NCI-H2171 (cell line): ENCODE measurements around the gene WDR33.

ENCODE experiments used
- DNase-seq: peaks from one replicate; lab custom pipeline; 2025; lab: John Stamatoyannopoulos, UW

WDR33 gene

DNA sequence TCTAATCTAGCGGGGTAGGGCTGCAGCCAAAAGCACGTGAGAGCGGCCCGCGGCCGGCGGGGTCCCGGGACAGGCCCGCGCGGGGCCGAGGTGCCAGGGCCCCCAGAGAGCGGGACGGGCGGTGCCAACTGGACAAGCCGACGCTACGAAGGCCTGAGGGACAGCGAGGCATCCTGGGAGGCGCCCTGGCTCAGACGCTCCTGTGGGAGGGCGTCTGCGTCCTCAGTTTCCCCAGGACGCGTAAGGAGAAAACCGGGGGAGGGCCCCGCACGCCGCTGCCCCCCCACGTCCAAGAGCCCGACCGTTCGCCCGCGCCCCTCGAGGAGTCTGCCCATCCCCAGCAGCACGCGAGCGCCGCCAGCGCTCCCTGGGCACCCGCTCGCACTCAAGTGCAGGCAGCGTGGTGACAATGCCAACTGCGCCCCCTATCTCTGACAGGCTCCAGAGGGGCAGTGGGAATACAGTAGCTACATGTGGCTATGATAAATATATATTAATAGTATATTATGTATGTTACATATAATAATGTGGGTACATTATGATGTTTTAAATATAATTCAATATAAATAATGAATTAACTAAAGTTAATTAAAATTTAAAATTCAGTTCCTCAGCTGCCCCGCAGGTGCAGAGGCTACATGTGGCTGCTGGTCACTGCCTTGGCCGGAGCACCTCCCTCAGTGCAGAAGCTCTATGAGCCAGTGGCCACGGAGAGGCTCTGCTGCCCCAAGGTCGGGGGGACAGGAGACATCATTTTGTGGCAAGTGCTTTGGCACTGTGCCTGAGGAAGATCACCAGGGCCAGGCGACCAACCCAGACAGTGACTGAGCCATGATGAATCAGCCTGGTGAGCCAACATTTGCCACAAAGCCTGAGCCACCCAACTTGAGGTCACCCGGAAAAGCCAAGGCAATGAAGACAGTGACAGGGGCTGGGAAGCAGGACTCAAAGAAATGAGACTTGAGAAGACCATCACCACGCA lies 115.2 kb downstream of the WDR33 start:
- DNase-seq = no peak

DNA sequence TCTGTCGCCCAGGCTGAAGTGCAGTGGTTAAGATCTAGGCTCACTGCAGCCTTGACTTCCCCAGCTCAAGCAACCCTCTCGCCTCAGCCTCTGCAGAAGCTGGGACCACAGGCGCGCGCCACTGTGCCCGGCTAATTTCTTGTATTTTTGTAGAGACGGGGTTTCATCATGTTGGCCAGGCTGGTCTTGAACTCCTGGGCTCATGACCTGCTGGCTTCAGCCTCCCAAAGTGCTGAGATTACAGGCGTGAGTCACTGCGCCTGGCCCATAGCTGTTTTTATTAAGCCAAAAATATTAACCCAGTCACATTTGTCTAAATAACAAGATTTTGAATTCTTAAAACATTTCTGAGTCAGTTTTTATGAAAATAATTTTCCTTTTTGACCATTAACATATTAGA lies 116.0 kb downstream of the WDR33 start:
- DNase-seq = no peak

DNA sequence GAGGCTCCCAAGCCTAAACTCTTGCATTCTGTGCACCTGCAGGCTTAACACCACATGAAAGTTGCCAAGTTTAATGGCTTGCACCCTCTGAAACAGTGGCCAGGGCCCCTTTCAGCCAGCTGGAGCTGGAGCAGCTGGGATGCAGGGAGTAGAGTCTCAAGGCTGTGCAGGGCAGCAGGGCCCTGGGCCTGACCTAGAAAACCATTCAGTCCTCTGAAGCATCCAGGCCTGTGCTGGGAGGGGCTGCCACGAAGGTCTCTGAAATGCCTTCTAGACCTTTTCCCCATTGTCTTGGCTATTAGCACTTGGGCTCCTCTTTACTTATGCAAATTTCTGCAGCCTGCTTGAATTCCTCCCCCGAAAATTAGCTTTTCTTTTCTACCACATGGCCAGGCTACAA lies 120.3 kb downstream of the WDR33 start:
- DNase-seq = no peak

DNA sequence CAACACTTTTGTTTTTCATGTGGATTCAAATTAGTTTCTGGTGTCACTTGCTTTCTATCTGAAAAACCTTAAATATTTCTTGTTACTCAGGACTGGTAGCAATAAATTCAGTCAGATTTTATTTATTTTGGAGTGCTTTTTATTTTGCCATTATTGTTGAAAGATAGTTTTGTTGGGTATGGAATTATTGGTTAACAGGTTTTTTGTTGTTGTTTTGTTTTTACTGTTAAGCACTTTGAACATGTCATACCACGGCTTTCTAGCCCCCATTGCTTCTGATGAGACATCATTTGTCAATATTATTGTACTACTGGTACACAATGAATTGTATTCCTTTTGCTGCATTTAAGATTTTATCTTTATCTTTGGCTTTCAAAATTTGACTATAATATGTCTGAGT lies 122.6 kb downstream of the WDR33 start:
- no peak for DNase-seq

DNA sequence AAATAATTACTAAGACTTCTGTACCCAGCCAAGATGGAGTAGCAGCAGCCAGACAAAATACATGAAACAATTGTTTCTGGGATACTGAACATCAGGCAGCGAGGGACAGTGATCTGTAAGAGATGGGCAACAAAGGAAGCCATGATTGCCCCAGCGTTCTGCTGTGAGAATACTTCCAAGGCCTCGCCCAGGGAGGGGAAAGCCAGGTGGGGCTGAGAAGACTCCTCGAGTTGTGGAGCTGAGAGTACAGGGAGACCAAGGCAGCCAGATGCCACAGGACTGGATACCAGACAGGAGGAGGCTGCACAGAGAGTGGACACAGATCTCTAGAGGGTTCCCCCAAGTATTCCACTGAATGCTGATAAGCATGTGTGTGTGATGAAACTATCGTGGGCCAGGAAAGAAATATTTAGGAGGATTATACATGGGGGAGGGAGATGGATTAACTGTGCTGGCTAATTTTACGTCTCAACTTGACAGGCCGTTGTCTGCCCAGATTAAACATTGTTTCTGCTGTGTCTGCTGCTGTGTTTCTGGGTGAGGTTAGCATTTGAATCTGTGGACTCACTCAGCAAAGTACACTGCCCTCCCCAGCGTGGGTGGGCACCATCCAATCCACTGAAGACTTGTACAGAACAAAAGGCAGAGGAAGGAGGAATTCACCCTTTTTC lies 125.4 kb downstream of the WDR33 start:
- no peak for DNase-seq

DNA sequence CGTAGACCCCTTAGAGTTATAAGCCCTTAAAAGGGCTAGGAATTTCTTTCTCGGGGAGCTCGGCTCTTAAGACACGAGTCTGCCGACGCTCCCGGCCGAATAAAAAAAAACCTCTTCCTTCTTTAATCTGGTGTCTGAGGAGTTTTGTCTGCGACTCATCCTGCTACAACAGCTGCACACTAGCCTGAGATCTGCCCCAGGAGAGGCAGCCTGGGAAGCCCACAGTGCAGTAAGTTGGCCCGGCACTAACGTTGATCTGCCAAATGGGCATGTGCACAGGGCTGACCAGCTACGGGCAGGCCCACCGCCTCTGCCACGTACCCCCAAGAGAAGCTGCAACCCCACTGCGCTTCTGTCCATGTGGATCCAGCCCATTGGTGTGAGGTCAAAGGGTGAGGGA lies 127.2 kb downstream of the WDR33 start:
- no peak for DNase-seq

DNA sequence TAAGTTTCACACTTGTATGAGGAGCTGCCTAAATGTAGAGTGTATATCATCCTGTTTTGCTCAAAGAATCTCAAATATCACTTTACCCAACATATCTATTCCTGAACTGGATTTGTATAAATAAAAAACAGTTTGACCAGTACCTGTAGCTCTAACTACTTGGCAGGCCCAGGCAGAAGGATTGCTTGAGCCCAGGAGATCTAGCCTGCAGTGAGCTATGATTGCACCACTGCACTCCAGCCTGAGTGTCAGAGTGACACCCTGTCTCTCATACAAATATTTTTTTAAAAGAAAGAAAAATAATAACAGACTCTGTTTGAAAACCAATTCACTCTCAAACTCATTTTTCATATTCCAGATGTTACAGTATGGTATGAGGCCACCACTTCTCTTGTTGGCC lies 127.9 kb downstream of the WDR33 start:
- no peak for DNase-seq

DNA sequence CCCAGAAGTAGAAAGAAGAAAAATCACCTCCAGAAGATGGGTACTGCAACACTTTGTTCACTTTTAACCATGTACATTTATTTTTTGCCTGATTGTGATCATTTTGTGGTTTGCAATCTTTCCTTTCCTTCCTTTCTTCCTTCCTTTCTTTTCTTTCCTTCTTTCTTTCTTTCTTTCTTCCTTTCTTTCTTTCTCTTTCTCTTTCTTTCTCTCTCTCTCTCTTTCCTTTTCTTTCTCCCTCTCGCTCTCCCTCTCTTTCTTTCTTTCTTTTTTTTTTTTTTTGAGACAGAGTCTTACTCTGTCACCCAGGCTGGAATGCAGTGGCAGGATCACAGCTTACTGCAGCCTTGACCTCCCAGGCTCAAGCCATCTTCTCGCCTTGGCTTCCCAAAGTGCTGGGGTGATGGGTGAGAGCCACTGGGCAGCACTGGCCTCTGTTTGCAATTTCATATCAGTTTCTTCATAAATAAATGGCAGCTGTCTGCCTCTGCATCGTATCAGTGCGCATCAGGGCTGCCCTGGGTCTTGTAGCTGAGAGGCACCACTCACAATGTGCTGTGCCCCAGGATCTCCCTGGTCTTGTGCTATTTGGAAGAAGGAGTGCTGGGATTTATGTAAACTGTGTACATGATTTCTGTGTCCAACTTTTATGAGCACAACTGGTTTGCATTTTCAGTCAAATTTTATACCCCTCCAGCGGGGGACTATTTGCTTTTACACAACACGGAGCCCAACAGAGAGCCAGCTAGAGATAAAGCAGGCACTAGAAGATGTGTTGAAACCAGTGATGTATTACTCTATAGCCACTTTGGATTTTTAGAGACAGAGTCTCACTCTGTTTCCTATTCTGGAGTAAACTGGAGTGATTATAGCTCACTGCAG lies 128.8 kb downstream of the WDR33 start:
- no peak for DNase-seq

DNA sequence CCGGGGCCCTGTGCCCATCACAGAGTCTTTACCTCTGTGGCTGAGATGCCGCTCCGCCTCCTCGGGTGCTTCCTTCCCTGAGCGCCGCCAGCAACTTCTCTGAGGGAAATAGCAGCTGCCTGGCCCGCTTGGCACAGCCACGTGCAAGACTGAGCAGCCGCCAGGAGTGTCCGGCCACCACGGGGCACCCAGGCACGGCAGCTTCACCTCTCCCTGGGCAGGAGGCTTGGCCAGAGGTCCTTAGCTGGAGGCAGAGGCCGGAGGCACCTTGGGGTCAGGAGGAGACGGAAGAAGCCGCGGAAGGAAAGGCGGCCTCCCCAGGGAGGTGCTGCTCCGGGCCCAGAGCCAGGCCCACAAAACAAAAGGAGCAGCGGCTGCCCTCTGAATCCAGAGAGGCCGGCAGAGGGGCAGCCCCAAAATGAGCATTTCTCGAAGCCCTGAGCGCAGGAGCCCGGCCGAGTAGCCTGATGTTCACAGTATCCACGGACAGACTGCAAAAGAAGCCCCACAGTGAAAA lies 129.6 kb downstream of the WDR33 start:
- no peak for DNase-seq

DNA sequence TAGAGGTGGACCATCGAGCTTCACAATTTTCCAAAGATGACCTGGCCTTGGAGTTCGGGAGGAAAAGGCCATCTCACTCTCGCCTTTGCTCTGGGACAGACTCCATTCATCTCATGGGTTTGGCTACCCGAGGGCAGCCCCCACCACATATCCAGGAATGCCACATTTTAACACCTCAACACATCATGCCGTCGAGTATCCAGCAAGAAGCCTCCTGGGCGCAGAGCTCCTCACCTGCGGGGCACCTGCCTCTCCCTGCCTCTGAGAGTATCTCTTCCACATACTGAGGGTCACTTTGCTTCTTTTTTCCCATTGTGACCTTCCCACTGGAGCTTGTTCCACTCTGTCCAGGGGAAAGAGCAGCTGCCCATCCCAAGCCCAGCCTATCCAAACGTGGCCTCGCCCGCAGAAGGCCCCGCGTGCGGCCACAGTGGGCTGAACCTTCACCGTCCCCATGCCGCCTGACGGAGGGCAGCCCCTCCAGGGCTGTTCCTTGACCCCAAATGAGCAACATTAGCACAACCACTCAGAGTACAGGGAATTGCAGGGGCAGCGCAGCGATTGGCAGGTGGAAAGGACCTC lies 130.2 kb downstream of the WDR33 start:
- DNase-seq = no peak

DNA sequence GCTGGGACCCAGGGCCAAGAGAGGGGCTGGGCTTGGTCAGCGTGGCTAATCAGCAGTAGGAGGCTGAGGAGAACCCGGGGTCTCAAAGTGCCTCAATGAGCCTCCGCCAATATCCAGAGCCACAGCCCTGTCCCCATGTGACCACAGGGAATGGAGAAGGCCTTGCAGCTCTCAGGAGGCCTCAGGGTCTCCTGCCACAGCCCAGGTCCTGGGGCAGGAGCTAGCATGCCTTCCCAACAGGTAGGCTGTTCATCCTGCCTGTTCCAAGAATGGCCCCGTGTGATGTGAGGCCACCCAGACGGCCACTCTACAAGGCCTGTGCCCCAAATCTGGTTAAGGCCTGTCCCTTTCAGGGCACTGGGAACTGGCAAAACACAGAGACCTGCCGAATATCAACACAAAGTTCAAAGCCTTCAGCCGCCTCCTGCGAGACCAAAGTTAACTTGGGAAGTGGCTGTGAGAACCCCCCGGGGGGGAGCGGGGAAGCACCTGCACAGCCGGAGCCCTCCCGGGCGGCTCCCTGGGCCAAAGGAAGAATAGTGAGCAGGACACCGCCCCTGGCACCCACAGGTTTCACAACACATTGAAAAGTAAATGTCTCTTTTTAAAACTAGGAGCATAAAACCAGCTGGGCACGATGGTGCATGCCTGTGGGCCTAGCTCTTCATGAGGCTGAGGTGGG lies 131.2 kb downstream of the WDR33 start:
- no peak for DNase-seq

DNA sequence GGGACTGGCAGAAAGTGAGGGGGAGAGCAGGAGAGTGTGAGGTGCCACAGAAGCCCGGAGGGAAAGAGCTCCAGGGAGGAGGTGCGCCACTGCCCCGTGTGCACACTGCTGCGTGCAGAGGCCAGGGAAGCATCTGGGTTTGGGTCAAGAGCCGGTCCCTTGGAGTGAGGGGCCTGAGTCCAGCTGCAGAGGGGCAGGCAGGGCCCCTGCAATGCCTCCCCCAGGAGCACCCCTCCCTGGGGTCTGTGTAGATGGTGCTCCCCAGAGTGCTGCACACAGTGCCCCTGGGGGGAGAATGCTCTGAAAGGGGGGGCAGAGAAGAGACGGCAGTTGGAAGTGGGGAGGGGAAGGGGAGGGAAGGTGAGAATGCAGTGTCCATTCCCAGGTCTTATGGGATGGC lies 132.0 kb downstream of the WDR33 start:
- DNase-seq = no peak

DNA sequence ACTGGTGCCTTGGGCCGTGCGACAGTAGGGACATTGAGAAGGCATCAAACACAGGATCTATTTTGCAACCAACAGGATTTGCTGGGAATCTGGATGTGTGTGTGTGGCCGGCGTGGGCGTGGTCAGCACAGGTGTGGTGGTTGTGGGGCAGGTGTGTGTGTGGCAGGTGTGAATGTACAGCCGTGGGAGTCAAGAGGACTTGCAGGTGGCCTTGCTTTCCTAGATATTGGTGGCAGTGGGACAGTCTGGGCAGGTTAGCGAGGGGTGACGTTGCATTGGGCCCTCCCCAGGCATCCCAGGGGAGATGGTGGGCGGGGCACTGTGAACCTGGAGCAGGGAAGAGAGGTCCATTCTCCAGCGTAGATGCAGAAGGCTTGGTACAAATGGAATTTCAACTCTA lies 132.4 kb downstream of the WDR33 start:
- DNase-seq = no peak

DNA sequence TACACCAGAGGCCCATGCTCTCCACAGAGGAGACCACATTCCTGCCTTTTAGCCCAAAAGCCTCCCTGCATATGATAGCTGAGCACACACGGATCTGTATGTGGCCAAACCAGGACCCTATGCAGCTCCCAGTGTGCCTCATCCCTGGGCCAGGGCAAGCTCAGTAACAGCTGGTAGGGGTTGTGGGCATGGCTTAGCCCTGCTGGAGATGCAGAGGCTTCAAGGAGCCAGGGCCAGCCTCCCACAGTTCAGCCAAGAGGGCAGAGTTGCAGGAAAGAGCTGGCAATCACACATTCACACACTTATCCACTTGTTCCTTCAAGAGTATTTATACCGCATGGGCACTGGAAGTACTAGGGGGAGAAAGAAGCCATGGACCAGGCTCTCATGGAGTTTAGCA lies 134.1 kb downstream of the WDR33 start:
- DNase-seq = no peak

DNA sequence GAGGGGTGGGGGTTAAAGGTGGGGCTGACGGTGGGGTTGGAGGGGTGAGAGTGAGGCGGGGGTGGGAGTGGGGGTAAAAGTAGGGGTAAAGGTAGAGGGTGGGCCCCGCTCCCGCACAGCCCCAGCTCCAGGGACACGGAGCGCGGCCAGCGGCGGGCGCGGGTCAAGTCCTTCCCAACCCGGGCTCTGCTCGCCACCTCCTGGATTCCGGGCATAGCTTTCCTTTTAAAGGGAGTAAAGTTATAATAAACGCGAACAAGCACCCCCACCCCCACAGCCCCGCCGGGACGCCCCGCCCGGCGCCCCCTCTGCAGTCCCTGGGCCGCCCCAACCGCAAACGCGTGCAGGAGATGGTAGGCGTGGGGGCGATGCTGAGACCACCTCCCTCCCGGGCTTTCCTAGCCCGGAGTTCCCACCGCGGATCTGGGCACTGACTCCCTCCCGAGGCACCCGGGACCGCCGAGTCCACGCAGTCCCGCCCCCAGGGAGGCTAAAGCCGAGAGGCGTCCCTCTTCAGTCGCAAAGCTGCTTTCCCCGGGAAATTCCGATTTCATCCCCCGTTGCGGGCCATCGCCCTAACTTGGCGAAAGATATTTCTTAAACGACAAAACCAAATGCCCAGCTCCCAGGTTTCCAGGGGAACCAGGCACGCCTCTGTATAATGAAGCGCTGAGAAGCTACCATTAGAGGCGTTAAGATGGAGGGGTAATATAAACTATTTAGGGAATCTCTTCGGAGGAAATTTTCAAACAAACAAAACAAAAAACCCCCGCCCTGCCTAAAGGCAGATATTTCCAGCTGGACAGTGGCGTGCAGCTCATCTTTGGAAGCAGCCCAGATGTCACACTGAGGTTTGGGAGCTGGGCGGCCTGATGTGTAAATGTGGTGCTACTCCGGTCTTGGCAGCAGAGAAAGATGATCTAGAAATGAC lies 135.4 kb downstream of the WDR33 start, which contains the start of gene LIMS2:
LIMS2 (minus strand) TSS at position 200 of the 931 bp plus-strand sequence. CDS start 506 bp downstream, outside the sequence.
- DNase-seq = no peak

DNA sequence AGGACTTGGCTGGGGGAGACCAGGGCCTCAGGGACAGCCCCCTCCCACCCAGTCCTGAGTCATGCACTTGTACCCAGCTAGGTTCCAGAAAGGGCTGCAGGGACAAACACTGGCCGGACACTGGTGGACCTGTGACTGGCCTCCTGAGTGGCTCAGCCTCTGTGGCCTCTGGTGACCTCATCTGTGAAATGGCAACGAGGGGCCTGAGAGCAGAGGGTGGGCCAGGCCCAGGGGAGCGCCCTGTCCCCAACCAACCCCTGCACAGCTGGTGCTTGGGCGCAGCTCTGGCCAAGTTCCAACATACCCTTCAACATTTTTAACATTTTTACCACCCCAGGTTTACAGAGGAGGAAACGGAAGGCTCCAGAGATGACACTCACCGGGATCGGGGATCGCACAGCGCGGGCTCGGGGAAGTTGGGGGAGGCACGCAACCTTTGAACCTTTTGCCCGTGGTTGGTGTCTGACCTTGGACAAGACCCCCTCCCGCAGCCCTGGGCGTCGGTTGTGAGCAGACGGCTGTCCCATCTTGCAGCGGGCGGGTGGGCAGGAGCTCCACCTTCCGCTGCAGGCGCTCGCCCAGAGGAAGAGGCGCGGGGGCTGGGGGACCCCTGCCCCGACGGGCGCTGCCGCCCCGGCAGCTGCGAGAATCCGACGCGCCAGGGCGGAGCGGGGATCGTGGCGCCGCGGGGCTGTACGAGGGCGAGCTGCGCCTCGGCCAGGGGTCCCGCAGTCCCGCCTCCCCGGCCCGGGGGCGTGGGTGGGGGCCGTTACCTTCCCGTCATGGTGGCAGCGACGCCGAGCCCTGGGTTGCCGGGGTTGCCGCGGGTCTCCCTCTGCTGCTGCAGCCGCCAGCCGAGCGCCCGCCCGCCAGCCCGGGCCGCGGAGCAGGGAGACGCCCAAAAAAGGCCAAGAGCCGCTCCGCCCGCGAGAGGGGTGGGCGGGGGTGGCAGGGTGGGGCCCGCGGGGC lies 136.4 kb downstream of the WDR33 start:
- DNase-seq = peak; percentile 37

DNA sequence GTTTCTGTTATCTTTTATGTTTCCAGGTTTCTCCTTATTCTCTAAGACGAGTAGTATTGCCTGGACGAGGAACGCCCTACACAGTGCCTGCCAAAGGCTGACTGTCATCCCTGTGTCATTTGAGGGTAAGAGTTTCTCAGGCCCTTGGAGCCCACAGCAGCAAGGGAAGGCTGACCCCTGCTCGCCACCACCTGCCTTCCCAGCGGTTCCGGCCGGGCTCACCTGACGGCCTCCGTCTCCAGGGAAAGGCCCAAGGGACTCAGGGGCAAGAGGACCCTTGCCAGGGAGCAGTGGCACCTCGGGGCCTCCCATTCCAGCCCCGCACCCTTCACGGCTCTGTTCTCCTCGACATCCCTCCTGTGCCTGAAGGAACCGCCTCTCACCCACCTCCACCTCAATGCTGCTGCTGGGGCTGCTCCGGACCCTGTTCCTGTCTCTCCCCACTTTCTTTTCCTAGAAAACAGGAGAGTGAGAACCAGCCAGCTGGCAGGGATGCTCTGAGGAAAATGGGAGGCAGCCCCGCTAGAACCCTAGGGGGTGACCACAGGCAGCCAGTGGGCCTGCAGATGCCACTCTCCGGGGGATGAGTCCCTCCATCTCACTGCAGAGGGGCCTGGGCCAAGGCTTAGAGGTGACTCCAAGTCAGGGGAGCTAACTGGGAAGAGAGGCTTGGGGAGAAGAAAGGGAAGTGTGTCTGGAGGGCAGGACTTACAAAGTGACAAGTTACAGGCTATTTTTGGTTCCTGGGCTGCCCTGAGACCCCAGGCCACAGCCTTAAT lies 137.5 kb downstream of the WDR33 start:
- no peak for DNase-seq
